ENCODE results near the gene PLOD3. TPM values are rescaled to one million over a fixed set of nuclear protein-coding genes. Genes with fewer than 3 reads are reported as not detected.

PLOD3 gene
- total RNA-seq, 2 experiments from 2014 or later: 9.2 to 30.5 TPM

DNA sequence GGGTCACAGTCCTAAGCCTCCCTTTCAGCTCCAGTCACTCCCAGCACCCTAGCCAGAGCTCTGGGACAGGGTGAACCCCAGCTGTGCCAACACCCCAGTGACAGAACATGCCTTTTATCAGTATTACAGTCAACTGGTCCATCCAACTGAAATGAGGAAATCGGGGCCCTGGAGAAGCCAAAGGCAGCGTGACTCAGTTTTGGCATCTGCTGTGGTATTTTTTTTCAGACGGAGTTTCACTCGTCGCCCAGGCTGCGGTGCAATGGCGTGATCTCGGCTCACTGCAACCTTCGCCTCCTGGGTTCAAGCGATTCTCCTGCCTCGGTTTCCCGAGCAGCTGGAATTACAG, 23.6 kb upstream of the PLOD3 start:
- POLR2A ChIA-PET: interaction anchor here (0.7 kb wide), 1 partner anchor 366 kb away, joined by 5 read pairs; the partner anchor contains the start of gene SRRT

DNA sequence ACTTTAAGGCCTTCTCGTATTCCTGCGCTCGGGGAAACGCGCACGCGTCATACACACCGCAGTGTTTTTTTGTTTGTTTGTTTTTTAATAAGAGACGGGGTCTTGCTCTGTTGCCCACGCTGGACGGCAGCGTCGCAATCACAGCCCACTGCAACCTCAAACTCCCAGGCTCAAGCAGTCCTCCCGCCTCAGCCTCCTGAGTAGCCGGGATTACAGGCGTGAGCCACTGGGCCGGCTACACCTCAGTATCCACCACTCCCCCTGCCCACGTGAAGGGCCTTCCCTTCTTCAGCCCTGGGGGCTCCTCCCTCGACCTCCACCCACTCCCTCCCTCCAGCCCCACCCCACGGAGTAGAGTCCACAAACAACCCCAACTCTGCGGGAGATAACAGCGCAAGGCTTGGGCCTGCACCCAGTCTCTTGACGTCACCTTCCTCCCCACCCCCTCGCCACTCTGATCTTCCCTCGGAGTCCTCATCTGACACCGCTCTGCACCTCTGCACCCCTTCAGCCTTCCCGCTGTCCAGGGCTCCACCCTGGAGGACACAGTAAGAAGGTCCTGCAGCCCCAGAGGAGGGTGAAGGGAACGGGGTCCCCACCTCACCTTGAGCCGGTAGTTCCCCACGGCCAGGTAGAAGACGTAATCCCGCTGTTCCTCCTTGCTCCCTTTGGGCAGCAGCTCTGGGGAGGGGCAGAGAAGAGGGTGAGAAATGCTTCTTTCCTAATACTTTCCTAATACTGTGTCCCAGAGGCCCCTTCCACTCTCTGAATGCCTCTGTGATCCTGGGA, 23.0 kb upstream of the PLOD3 start:
- Histone ChIP-seq H3K4me3 (ENCODE audit: low read depth, low read length, poor library complexity, severe bottlenecking) (no peak overlapping the region), H3K9me2 (ENCODE audit: insufficient read depth, low read length) (no peaks in the 10 kb centered on the region), H3K9me3 (ENCODE audit: low read length) (no peaks in the 10 kb centered on the region), H3K27ac (ENCODE audit: low read depth, low read length, poor library complexity, severe bottlenecking) (no peak overlapping the region), H3K4me1 (ENCODE audit: insufficient read depth, low read length, poor library complexity, severe bottlenecking) (peaks cover 12% of the 10 kb centered on the region), H4K20me1 (ENCODE audit: insufficient read depth, low read length) (no peaks in the 10 kb centered on the region), H2AFZ (ENCODE audit: low read length) (no peak overlapping the region), H3K79me2 (ENCODE audit: insufficient read depth, low read depth, low read length) (peaks cover 18% of the 10 kb centered on the region; the same call in 1 of the 2 replicates), H3K4me2 (ENCODE audit: low read length) (no peak overlapping the region), H3K36me3 (ENCODE audit: insufficient read depth, low read length) (peaks cover 47% of the 10 kb centered on the region; the same call in 1 of the 2 replicates)
- ChIA-PET CTCF (ENCODE audit: unreplicated experiment) (no interaction called here), POLR2A (no interaction called here)
- BruUV-seq (replicated peaks): no TSS peak
- intact Hi-C loops (cut with micrococcal nuclease; ENCODE audit: unreplicated experiment): loop anchor here (5.0 kb wide), 1 partner anchor 42 kb away; no protein-coding TSS in a partner anchor
- no peak for DNase-seq (ENCODE audit: low spot score)
- TF ChIP-seq, protein P1, sequence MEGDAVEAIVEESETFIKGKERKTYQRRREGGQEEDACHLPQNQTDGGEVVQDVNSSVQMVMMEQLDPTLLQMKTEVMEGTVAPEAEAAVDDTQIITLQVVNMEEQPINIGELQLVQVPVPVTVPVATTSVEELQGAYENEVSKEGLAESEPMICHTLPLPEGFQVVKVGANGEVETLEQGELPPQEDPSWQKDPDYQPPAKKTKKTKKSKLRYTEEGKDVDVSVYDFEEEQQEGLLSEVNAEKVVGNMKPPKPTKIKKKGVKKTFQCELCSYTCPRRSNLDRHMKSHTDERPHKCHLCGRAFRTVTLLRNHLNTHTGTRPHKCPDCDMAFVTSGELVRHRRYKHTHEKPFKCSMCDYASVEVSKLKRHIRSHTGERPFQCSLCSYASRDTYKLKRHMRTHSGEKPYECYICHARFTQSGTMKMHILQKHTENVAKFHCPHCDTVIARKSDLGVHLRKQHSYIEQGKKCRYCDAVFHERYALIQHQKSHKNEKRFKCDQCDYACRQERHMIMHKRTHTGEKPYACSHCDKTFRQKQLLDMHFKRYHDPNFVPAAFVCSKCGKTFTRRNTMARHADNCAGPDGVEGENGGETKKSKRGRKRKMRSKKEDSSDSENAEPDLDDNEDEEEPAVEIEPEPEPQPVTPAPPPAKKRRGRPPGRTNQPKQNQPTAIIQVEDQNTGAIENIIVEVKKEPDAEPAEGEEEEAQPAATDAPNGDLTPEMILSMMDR (conservative IDR thresholded peaks at IDR 0.05; ENCODE audit: low read length): no peak
- no peak for TF ChIP-seq EZH2phosphoT487 (IDR thresholded peaks at IDR 0.05; ENCODE audit: borderline replicate concordance, low read depth, low read length)

More for the DNA sequence above, 23.6 kb upstream of the PLOD3 start:
- H3K36me3 ChIP-seq (ENCODE audit: insufficient read depth, low read length): peaks cover 47% of the 10 kb centered on the region; the same call in 1 of the 2 replicates
- no peaks in the 10 kb centered on the region for H3K9me2 ChIP-seq (ENCODE audit: insufficient read depth, low read length)
- H3K79me2 ChIP-seq (ENCODE audit: insufficient read depth, low read depth, low read length): peaks cover 23% of the 10 kb centered on the region; the same call in 1 of the 2 replicates
- intact Hi-C loops (cut with micrococcal nuclease; ENCODE audit: unreplicated experiment): loop anchor here (5.0 kb wide), 1 partner anchor 41 kb away; no protein-coding TSS in a partner anchor
- no peak overlapping the region for H3K4me2 ChIP-seq (ENCODE audit: low read length)
- peaks cover 17% of the 10 kb centered on the region for H3K4me1 ChIP-seq (ENCODE audit: insufficient read depth, low read length, poor library complexity, severe bottlenecking)
- CTCF ChIA-PET (ENCODE audit: unreplicated experiment): no interaction called here
- H3K9me3 ChIP-seq (ENCODE audit: low read length): no peaks in the 10 kb centered on the region
- DNase-seq (ENCODE audit: low spot score): no peak
- H3K4me3 ChIP-seq (ENCODE audit: low read depth, low read length, poor library complexity, severe bottlenecking): no peak overlapping the region
- no TSS peak for BruUV-seq (replicated peaks)
- no peak overlapping the region for H3K27ac ChIP-seq (ENCODE audit: low read depth, low read length, poor library complexity, severe bottlenecking)
- H2AFZ ChIP-seq (ENCODE audit: low read length): no peak overlapping the region
- TF ChIP-seq, protein P1 (conservative IDR thresholded peaks at IDR 0.05; ENCODE audit: low read length): no peak
- H4K20me1 ChIP-seq (ENCODE audit: insufficient read depth, low read length): no peaks in the 10 kb centered on the region

DNA sequence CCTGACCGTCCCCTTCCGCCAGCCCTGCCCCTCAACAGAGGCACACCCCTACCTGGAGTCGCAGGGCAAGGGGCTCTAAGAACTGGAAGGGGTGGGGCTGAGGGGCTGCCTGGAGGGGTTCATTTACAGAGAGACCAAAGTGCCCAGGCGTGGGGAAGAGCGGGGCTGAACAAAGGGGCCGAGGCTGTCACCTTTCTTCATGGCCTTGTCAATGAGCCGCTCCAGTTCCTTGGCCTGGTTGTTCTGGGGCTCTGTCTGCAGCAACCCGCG, 22.5 kb upstream of the PLOD3 start:
- H4K20me1 ChIP-seq (ENCODE audit: insufficient read depth, low read length): no peaks in the 10 kb centered on the region
- no peak overlapping the region for H3K4me3 ChIP-seq (ENCODE audit: low read depth, low read length, poor library complexity, severe bottlenecking)
- ChIA-PET CTCF (ENCODE audit: unreplicated experiment) (no interaction called here), POLR2A (no interaction called here)
- DNase-seq (ENCODE audit: low spot score): no peak
- peaks cover 47% of the 10 kb centered on the region; the same call in 1 of the 2 replicates for H3K36me3 ChIP-seq (ENCODE audit: insufficient read depth, low read length)
- no peaks in the 10 kb centered on the region for H3K9me2 ChIP-seq (ENCODE audit: insufficient read depth, low read length)
- no peak overlapping the region for H3K27ac ChIP-seq (ENCODE audit: low read depth, low read length, poor library complexity, severe bottlenecking)
- no peak overlapping the region for H3K4me2 ChIP-seq (ENCODE audit: low read length)
- peaks cover 15% of the 10 kb centered on the region; the same call in 1 of the 2 replicates for H3K79me2 ChIP-seq (ENCODE audit: insufficient read depth, low read depth, low read length)
- H3K4me1 ChIP-seq (ENCODE audit: insufficient read depth, low read length, poor library complexity, severe bottlenecking): peaks cover 9% of the 10 kb centered on the region
- no TSS peak for BruUV-seq (replicated peaks)
- H3K9me3 ChIP-seq (ENCODE audit: low read length): no peaks in the 10 kb centered on the region
- TF ChIP-seq, protein P1 (conservative IDR thresholded peaks at IDR 0.05; ENCODE audit: low read length): no peak
- TF ChIP-seq EZH2phosphoT487 (IDR thresholded peaks at IDR 0.05; ENCODE audit: borderline replicate concordance, low read depth, low read length): no peak
- intact Hi-C loops (cut with micrococcal nuclease; ENCODE audit: unreplicated experiment): loop anchor here (5.0 kb wide), 1 partner anchor 42 kb away; no protein-coding TSS in a partner anchor
- no peak overlapping the region for H2AFZ ChIP-seq (ENCODE audit: low read length)
